ENCODE data around the gene STXBP6.
A peak's percentile ranks its signal among the peaks of the same experiment; 100 is the strongest.

Gene STXBP6

GRCh38 chr14:24965934-24966578, 83.9 kb downstream of the STXBP6 start (continued):
- TF ChIP-seq SCRT2 (tag by site-specific recombination; IDR thresholded peaks at IDR 0.05) = peak; percentile 57; the same call in 1 of the 2 replicates
- 0 out of 2 replicates have a peak, but pooled peaks have one; percentile 22 for TF ChIP-seq ZNF324 (tag by site-specific recombination; IDR thresholded peaks at IDR 0.05)

GRCh38 chr14:24965578-24965933, 84.4 kb downstream of the STXBP6 start:
- ChIA-PET CTCF (no interaction called here), POLR2A (interaction anchor here (1.6 kb wide), 1 partner anchor 13 kb away, joined by 6 read pairs; no protein-coding TSS in a partner anchor)
- TF ChIP-seq SCRT1 (tag by site-specific recombination; IDR thresholded peaks at IDR 0.05; ENCODE audit: borderline replicate concordance) = peak; percentile 57; the same call in 1 of the 2 replicates
- no peak for TF ChIP-seq ZNF23 (tag by site-specific recombination; IDR thresholded peaks at IDR 0.05; ENCODE audit: borderline replicate concordance)
- TF ChIP-seq SCRT2 (tag by site-specific recombination; IDR thresholded peaks at IDR 0.05) = peak; percentile 92
- Histone ChIP-seq H3K9me3 (ENCODE audit: control insufficient read depth, insufficient read depth, low read depth, low read length) (no peaks in the 10 kb centered on the region), H3K4me1 (ENCODE audit: control insufficient read depth, insufficient read depth, low read length) (peaks cover 12% of the 10 kb centered on the region), H3K27ac (ENCODE audit: extremely low read depth, low read depth, low read length) (peak overlapping the region; percentile 24; the same call in 1 of the 2 replicates), H3K36me3 (ENCODE audit: control insufficient read depth in 2 of 2, insufficient read depth in 1 of 2, low read length in 2 of 2) (no peaks in the 10 kb centered on the region), H3K4me3 (ENCODE audit: low read depth, low read length) (no peak overlapping the region)

DNA sequence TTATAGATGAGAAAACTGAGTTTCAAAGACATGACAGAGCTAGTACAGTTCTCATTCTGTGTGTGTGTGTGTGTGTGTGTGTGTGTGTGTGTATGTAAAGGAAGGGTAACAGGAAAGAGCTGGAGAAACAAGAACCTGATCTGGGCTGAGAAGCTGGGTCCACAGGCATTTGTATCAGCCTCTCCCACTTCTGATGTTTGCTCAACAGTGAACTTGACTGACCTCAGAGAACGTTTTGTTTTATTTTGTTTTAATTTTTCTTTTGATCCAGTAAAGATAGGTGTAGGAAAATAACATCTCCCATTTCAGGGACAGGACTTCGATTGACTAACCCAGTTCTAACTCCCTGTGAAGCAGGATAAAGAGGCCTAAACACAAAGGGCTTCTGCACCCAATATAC, 85.4 kb downstream of the STXBP6 start:
- TF ChIP-seq ZNF670 (tag by site-specific recombination; IDR thresholded peaks at IDR 0.05; ENCODE audit: low read depth) = no peak
- no peak for TF ChIP-seq PRDM1 (tag by site-specific recombination; IDR thresholded peaks at IDR 0.05)
- TF ChIP-seq, protein P1, sequence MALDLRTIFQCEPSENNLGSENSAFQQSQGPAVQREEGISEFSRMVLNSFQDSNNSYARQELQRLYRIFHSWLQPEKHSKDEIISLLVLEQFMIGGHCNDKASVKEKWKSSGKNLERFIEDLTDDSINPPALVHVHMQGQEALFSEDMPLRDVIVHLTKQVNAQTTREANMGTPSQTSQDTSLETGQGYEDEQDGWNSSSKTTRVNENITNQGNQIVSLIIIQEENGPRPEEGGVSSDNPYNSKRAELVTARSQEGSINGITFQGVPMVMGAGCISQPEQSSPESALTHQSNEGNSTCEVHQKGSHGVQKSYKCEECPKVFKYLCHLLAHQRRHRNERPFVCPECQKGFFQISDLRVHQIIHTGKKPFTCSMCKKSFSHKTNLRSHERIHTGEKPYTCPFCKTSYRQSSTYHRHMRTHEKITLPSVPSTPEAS (tag by site-specific recombination; IDR thresholded peaks at IDR 0.05) = peak; percentile 41
- Histone ChIP-seq H3K4me1 (ENCODE audit: control insufficient read depth, insufficient read depth, low read length) (peaks cover 12% of the 10 kb centered on the region), H3K36me3 (ENCODE audit: control insufficient read depth in 2 of 2, insufficient read depth in 1 of 2, low read length in 2 of 2) (no peaks in the 10 kb centered on the region), H3K4me3 (ENCODE audit: low read depth, low read length) (no peak overlapping the region), H3K9me3 (ENCODE audit: control insufficient read depth, insufficient read depth, low read depth, low read length) (no peaks in the 10 kb centered on the region), H3K27ac (ENCODE audit: extremely low read depth, low read depth, low read length) (no peak overlapping the region)
- ChIA-PET POLR2A (interaction anchor here (1.6 kb wide), 1 partner anchor 14 kb away, joined by 6 read pairs; no protein-coding TSS in a partner anchor), CTCF (interaction anchor here (0.6 kb wide), 1 partner anchor 168 kb away, joined by 3 read pairs; no protein-coding TSS in a partner anchor)

GRCh38 chr14:24964048-24964447, 85.9 kb downstream of the STXBP6 start:
- no peak overlapping the region for H3K27ac ChIP-seq (ENCODE audit: extremely low read depth, low read depth, low read length)
- ChIA-PET POLR2A (no interaction called here), CTCF (no interaction called here)
- TF ChIP-seq SCRT2 (tag by site-specific recombination; IDR thresholded peaks at IDR 0.05) = no peak
- TF ChIP-seq ZBTB8A (tag by site-specific recombination; IDR thresholded peaks at IDR 0.05) = no peak
- no peak for TF ChIP-seq ZNF311 (tag by site-specific recombination; IDR thresholded peaks at IDR 0.05; ENCODE audit: borderline replicate concordance)
- TF ChIP-seq MZF1 (tag by site-specific recombination; IDR thresholded peaks at IDR 0.05; ENCODE audit: borderline replicate concordance) = no peak
- TF ChIP-seq ZBTB48 (tag by site-specific recombination; IDR thresholded peaks at IDR 0.05) = no peak
- no peak for TF ChIP-seq ZNF138 (tag by site-specific recombination; IDR thresholded peaks at IDR 0.05; ENCODE audit: borderline replicate concordance)
- no peak for TF ChIP-seq ZNF394 (tag by site-specific recombination; IDR thresholded peaks at IDR 0.05; ENCODE audit: borderline replicate concordance)
- TF ChIP-seq ZNF391 (tag by site-specific recombination; IDR thresholded peaks at IDR 0.05; ENCODE audit: borderline replicate concordance, low read depth) = no peak
- TF ChIP-seq ZNF404 (tag by site-specific recombination; IDR thresholded peaks at IDR 0.05) = no peak
- no peak for TF ChIP-seq ZNF701 (tag by site-specific recombination; IDR thresholded peaks at IDR 0.05)
- no peak for TF ChIP-seq ZBTB49 (tag by site-specific recombination; IDR thresholded peaks at IDR 0.05; ENCODE audit: low read depth)
- TF ChIP-seq ZNF501 (tag by site-specific recombination; IDR thresholded peaks at IDR 0.05) = no peak
- TF ChIP-seq, protein P2, sequence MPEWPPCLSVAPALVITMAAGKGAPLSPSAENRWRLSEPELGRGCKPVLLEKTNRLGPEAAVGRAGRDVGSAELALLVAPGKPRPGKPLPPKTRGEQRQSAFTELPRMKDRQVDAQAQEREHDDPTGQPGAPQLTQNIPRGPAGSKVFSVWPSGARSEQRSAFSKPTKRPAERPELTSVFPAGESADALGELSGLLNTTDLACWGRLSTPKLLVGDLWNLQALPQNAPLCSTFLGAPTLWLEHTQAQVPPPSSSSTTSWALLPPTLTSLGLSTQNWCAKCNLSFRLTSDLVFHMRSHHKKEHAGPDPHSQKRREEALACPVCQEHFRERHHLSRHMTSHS (tag by site-specific recombination; IDR thresholded peaks at IDR 0.05) = no peak
- no peaks in the 10 kb centered on the region for H3K9me3 ChIP-seq (ENCODE audit: control insufficient read depth, insufficient read depth, low read depth, low read length)
- H3K4me3 ChIP-seq (ENCODE audit: low read depth, low read length) = no peak overlapping the region
- H3K36me3 ChIP-seq (ENCODE audit: control insufficient read depth in 2 of 2, insufficient read depth in 1 of 2, low read length in 2 of 2) = no peaks in the 10 kb centered on the region
- H3K4me1 ChIP-seq (ENCODE audit: control insufficient read depth, insufficient read depth, low read length) = peaks cover 12% of the 10 kb centered on the region

Measured in HEK293 (cell line).